HG02981 (cell line): ENCODE results near the gene ZNF189.
A peak's percentile ranks its signal among the peaks of the same experiment; 100 is the strongest.

Experiments
- ATAC-seq: cut with Tn5 transposase; IDR thresholded peaks from one replicate; pipeline ENCODE4 v1.9.1; 2021; ENCODE audit warnings: mild to moderate bottlenecking, moderate library complexity; ENCODE audit not compliant: unreplicated experiment

The ZNF189 gene

DNA sequence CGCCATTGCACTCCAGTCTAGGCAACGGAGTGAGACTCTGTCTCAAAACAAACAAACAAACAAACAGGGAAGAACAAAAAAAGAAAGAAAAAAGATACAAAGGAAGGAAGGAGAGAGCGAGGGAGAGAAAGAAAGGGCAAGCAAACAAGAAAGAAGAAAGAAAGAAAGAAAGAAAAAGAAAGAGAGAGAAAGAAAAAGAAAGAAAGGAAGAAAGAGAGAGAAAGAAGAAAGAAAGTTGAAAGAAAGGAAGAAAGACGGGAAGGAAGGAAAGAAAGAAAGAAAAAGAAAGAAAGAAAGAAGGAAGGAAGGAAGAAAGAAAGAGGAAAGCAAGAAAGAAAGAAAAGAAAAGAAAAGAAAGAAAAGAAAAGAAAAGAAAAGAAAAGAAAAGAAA is 50.0 kb downstream of the ZNF189 start:
- no peak for ATAC-seq

- peak; percentile 97 for ATAC-seq
Observed at GRCh38 chr9:101449071-101449721, 50.5 kb downstream of the ZNF189 start.

DNA sequence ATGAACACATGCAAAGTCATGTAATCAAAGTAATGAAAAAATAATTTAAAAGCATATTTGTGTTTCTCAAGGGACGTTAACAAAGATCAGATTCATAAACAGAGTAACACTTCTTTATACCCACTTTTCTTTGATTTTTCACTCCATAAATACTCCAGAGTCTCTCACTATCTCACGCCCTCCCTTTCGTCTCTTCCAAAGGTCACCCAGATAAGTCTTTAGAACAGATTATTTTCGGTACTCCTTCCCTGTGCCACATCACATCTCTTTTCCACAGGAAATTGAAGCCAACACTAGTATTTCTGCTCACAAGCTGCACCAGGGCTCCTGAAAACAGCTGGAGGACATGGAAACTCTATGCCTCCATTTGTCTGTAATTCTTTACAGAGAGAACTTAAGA is 52.3 kb downstream of the ZNF189 start:
- ATAC-seq, result no peak

GRCh38 chr9:101451498-101451897 is 52.8 kb downstream of the ZNF189 start:
- no peak for ATAC-seq

DNA sequence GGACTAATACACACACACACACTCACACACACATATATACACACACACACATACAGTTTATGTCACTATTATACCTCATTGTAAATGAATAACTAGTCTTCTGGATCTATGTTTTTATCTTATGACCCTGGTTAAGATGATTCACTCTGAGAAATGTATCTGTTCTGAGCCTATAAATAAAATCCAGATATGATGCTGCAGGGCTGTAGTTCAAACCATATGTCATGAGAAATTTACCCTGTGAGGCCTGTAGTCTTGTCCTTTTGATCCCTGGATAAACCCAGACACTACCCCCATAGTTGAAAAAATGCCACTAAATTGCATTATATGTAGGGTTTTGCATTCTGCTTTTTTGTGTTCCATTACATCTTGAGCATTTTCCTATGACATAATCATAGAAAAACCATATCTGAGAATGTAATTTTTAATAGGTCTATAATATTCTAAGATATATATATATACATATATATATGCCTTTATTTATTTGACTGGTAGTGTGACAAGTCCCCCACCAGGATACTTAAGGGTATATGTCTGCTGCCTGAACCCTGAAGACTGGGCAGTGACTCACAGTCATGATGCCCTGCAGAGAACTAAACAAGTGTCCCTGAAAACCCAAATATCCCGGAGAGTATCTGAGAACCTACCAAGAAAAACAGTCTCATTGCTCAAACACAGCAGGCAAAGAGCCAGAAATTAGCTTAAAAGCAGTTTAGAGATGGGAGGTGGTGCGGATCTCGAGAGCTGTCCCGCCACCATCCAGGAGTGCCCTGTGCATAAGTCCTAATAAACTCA is 55.3 kb downstream of the ZNF189 start:
- no peak for ATAC-seq

DNA sequence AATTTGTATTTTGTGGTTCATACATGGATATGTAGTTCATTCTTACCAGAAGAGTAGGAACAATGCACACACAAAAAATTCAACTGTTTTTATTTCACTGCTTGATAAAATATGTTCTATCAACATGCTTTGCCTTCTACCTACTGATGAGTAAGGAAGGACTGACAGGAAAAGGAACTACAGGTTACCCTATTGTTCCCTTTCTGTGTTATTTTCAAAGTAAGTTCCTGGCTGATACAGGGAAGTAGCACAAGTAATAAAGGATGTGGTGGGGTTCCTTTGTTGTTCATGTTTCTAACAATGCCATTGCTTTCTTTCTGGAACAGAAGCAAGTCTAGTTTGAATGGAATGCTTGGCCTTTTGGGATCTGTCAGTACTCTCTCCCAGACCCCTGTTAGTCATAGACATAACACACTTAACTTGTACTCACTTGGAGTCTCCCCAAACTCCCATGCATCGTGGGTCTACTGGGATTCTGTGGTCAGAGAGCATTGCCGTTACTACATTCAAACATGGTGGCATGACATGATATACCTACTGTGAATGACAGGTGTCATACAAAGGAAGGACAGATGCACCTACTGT is 57.1 kb downstream of the ZNF189 start:
- ATAC-seq, result no peak

DNA sequence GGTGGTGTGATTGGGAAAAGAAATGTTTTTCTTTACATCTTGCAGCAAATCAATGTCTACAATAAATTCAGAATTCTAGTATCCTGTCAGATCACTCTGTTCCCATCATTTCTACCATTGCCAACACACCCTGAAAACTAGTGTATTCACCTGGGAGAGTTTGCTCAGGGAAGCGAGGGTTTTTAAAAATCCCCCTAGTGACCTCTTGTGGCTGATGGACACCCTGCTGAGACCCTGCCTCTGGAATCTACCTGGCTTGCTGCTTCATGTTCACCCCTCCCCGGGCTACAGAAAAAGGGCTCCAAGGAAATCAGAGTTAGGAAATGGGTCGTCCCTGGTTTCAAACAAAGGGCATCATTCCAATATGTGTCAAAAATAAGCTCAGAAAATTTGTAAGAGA is 58.4 kb downstream of the ZNF189 start:
- ATAC-seq, result no peak

DNA sequence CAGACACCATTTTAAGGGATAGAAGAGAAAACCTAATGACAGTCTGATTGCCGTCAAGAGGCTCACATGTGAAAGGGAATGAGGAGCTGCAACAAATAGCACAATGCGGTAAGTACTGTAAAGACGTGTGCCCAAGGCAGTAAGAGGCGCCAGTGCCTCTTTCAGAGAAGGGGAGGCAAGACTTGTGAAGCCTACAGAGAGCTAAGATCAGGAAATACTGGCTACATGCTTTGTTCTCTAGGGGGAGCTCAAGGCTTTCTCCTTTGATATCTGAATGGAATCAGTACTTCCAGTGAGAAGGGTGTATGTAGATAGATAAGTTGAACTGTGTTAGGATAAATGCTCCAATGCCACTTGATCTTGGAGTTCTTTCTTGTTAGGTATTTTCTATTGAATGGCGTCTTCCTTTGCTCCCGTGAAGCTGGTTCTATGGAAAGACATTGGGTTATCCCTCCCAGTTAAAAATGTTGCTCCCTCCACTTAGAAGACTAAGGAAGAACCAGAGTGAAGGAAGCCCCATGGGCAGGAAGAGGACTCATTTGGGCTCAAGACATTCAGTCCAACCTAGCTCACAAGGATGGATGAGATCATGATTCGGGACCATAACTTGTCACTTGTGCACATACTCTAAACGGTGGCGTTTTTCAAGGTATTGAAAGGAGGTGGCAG is 60.4 kb downstream of the ZNF189 start:
- peak; percentile 83 for ATAC-seq
